Nephron (organoid): Measurements from ENCODE around the gene CHSY1.

Experiments used
- H3K27ac Mint-ChIP-seq, 3 experiments: 2 replicates each; pipeline ENCODE4 v1.8.0; 2020; ENCODE audit warnings: mixed read lengths in 3 of 3, mild to moderate bottlenecking in 2 of 3, moderate library complexity in 1 of 3
- H3K27me3 Mint-ChIP-seq: 2 replicates; pipeline ENCODE4 v1.8.0; 2021; ENCODE audit warnings: low read depth, mild to moderate bottlenecking, moderate library complexity, mixed read lengths
- H3K36me3 Mint-ChIP-seq: 2 replicates; pipeline ENCODE4 v1.8.0; 2020; ENCODE audit warnings: low read depth, mixed read lengths
- H3K4me1 Mint-ChIP-seq: 2 replicates; pipeline ENCODE4 v1.8.0; 2020; ENCODE audit warnings: mixed read lengths
- H3K4me3 Mint-ChIP-seq, 3 experiments: 2 replicates each; pipeline ENCODE4 v1.8.0; 2020; ENCODE audit warnings: mild to moderate bottlenecking in 3 of 3, mixed read lengths in 3 of 3, moderate library complexity in 2 of 3
- H3K9me3 Mint-ChIP-seq: 2 replicates; pipeline ENCODE4 v1.8.0; 2020; ENCODE audit warnings: mixed read lengths
- CTCF ChIP-seq, 3 experiments: fragments of 200-600 bp; sonication (generic); IDR thresholded peaks; one replicate each; pipeline ENCODE4 v1.5.0; 2021; ENCODE audit warnings: antibody characterized with exemption in 3 of 3; ENCODE audit not compliant: unreplicated experiment in 3 of 3

CHSY1 gene

GRCh38 chr15:101251830-101252820 is at the start of gene CHSY1:
Gene CHSY1, minus strand, starts transcription at chr15:101252048. Its CDS starts 592 bp downstream, at chr15:101251456.
- H3K27ac Mint-ChIP-seq, result peak within 1 kb of the TSS; percentile 98 to 99 (median 98)
- no peaks in the 10 kb centered on the region for H3K9me3 Mint-ChIP-seq
- H3K4me3 Mint-ChIP-seq, result peak within 1 kb of the TSS; percentile 93 to 97 (median 96)
- H3K36me3 Mint-ChIP-seq, result peaks cover 14% of the 10 kb centered on the region
- peaks cover 3% of the 10 kb centered on the region for H3K27me3 Mint-ChIP-seq
- H3K4me1 Mint-ChIP-seq, result peaks cover 64% of the 10 kb centered on the region
- TF ChIP-seq CTCF (IDR thresholded peaks at IDR 0.05; ENCODE audit: unreplicated experiment in 3 of 3), result peak in 1 of 3 experiments; percentile 26

DNA sequence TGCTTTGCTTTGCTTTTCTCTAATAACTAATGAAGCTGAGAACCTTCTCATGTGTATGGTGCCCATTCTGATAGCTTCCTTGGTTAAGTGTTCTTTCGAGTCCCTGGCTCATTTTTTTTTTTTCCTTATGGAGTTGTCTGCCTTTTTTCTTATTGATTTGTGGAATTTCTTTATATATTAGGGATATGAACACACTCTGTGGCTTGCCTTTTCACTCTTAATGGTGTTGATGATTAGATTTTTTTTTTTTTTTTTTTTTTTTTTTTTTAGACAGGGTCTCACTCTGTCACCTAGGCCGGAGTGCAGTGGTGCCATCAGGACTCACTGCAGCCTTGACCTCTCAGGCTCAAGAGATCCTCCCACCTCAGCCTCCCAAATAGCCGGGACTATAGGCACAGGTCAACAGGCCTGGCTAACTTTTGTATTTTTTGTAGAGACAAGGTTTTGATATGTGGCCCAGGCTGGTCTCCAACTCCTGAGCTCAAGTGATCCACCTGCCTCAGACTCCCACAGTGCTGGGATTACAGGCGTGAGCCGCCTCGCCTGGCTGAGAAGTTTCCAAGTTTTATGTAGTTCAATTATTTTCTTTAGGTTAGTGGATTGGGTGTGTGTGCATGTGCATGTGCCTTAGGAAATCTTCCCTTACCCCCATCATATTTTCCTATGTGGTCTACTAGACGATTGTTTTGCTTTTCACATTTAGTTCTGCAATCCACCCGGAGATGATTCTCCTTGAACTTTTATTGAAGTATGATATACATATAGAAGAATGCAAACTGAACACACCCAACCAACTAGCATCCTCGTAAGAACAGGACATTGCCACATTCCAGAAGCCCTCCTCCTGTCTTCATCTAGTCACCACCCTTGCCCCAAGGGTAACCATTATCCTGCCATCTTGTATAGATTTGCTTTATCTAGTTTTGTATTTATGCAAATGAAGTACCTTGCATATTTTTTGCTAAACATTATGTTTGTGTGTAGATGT is 44.9 kb upstream of the CHSY1 start:
- Mint-ChIP-seq H3K36me3 (no peaks in the 10 kb centered on the region), H3K27ac (peak overlapping the region; percentile 93 to 99 (median 97)), H3K27me3 (no peaks in the 10 kb centered on the region), H3K9me3 (no peaks in the 10 kb centered on the region), H3K4me1 (peaks cover 38% of the 10 kb centered on the region), H3K4me3 (peak overlapping the region; percentile 93 to 98 (median 96))
- TF ChIP-seq CTCF (IDR thresholded peaks at IDR 0.05; ENCODE audit: unreplicated experiment in 3 of 3), result no peak

GRCh38 chr15:101295607-101296161 is 43.8 kb upstream of the CHSY1 start:
- no peak for TF ChIP-seq CTCF (IDR thresholded peaks at IDR 0.05; ENCODE audit: unreplicated experiment in 3 of 3)
- peak overlapping the region; percentile 93 to 98 (median 96) for H3K4me3 Mint-ChIP-seq
- H3K27ac Mint-ChIP-seq, result peak overlapping the region; percentile 93 to 99 (median 99)
- H3K4me1 Mint-ChIP-seq, result peaks cover 42% of the 10 kb centered on the region
- no peaks in the 10 kb centered on the region for H3K36me3 Mint-ChIP-seq
- no peaks in the 10 kb centered on the region for H3K27me3 Mint-ChIP-seq
- no peaks in the 10 kb centered on the region for H3K9me3 Mint-ChIP-seq

DNA sequence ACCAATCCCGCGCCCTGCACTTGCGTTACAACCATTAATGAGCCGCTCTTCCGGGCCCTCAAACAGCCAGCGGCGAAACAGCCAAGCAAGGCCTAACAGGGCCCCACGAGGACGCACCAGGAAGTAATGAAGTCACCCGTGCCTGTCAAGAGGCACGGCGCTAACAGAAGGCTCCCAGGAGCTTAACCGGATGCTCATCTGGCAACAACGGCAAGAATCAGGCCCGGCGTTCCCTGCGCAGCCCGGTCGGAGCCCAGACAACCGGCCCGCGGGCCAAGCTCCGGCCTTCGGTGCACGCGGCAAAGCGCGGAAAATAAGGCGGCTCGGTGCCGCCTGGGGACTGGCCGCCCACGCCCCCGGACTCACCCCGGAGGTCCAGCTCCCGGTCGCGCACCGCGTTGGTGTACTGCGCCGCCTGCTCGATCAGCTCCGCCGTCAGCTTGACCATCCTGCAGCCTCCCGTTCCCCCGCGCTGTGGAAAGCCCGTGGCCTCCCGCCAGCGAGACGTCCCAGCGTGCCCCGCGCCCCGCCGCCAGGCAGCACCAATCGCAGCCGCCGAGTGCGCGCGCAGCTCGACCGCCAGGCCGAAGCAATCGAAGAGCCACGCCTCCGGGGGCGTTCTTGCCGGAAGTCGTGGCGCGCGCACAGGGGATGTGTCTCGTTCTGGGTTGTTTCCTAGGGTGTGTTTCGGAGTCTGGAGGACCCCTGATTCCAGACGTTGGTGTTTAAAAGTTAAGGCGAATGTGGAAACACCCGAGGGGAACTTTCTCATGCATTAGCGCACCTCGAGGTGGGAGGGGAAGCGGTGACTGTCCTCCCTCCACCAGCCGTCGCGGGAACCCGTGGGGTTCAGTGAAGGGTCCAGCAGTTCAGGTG is 43.1 kb upstream of the CHSY1 start, which contains the start of gene SNRPA1:
SNRPA1 (minus strand) TSS at position 518 of the 876 bp plus-strand sequence; CDS start at position 448, 70 bp downstream.
- Mint-ChIP-seq H3K4me1 (peaks cover 45% of the 10 kb centered on the region), H3K9me3 (no peaks in the 10 kb centered on the region), H3K36me3 (peaks cover 5% of the 10 kb centered on the region), H3K27ac (peak within 1 kb of the TSS; percentile 93 to 99 (median 99)), H3K27me3 (no peaks in the 10 kb centered on the region), H3K4me3 (peak within 1 kb of the TSS; percentile 93 to 98 (median 96))
- TF ChIP-seq CTCF (IDR thresholded peaks at IDR 0.05; ENCODE audit: unreplicated experiment in 3 of 3), result no peak
